Testis (tissue), 3 donors: ENCODE measurements around the gene PLK2. TPM values are rescaled to one million over a fixed set of nuclear protein-coding genes. Genes with fewer than 3 reads are reported as not detected.

Experiments
- DNase-seq: peaks from one replicate; pipeline ENCODE4 v3.0.0-alpha.2; 2019
- H3K27ac ChIP-seq, 2 donors: fragments of 200-600 bp; sonication (generic); one replicate each; pipeline ENCODE4 v1.5.1; 2019
- H3K27me3 ChIP-seq: fragments of 200-600 bp; sonication (generic); one replicate; pipeline ENCODE4 v1.5.1; 2019
- H3K36me3 ChIP-seq: fragments of 200-600 bp; sonication (generic); one replicate; pipeline ENCODE4 v1.5.1; 2017; ENCODE audit warnings: low read depth; ENCODE audit errors: missing control alignments
- H3K4me1 ChIP-seq: fragments of 200-600 bp; sonication (generic); one replicate; pipeline ENCODE4 v1.5.1; 2019
- H3K4me3 ChIP-seq, 2 donors: fragments of 200-600 bp; sonication (generic); one replicate each; pipeline ENCODE4 v1.5.1; 2017 to 2019
- H3K9me3 ChIP-seq: fragments of 200-600 bp; sonication (generic); one replicate; pipeline ENCODE4 v1.5.1; 2017
- POLR2A ChIP-seq: fragments of 450-650 bp; IDR thresholded peaks from one replicate; pipeline ENCODE4 v1.6.1; 2017; ENCODE audit warnings: antibody characterized with exemption, mild to moderate bottlenecking, moderate library complexity
- WGBS, 2 donors: methylation state at CpG; one replicate each; pipeline ENCODE4 v1.1.5; 2018; 5-methylcytosine and 5-hydroxymethylcytosine counted together
- intact Hi-C: fragments of 100-400 bp; cut with DNase I; formaldehyde crosslinking; loops from one replicate; pipeline ENCODE4 v1.15.1; 2023; ENCODE audit warnings: low total_unique reads
- polyA plus RNA-seq: library from polyadenylated mRNA; stranded (reverse); fragments of 350-450 nt; fragmentation: Illumina TruSeq; extraction: RNeasy Lipid Tissue Mini Kit (QIAGEN cat#74804); gene quantifications from one replicate; pipeline ENCODE4 v1.2.3, GENCODE V29; 2014; ENCODE audit warnings: low read depth, low replicate concordance; ENCODE audit not compliant: insufficient read depth
- total RNA-seq, 2 donors: library from RNA; depleted of rRNA; stranded (reverse); fragments of >200 nt; gene quantifications; one replicate each; pipeline ENCODE4 v1.2.3, GENCODE V29; 2016
- TF ChIP-seq, protein P1 (sequence below), 3 experiments: fragments of 450-650 bp in 2 of 3; fragments of 200-600 bp in 1 of 3; sonication (generic) in 1 of 3; IDR thresholded peaks; one replicate each; pipeline ENCODE4 v1.5.1; 2016 to 2019; ENCODE audit warnings: antibody characterized with exemption in 3 of 3, mild to moderate bottlenecking in 2 of 3, moderate library complexity in 1 of 3

PLK2 gene
- total and polyA plus RNA-seq, 3 donors from 2014 or later: 55.3 to 88.4 (median 87.8) TPM

DNA sequence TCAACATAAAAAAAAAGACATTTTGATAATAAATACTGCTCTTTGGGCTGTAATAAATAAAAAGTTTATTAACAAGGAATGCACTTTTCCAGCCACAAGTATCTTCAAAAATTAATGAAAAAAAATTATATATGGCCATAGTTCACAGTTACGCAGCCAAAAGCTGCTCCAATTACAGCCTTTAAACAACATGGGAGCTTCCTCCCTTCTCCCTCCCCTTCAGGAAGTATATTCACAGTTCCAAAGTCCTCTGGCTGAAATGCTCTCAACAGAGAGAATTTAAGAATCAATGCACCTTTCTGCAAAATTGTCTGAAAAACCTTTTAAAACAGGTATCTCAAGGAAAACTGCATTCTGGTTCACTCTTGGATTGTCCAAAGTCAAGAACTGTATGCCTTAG, 5.9 kb downstream of the PLK2 start:
- no peaks in the 10 kb centered on the region for H3K9me3 ChIP-seq
- H3K36me3 ChIP-seq: no peaks in the 10 kb centered on the region
- 88 to 89% methylated on average over 1 of the region's 1 CpG for WGBS, 2 donors
- intact Hi-C loops: no loop called here
- no peak overlapping the region for H3K4me3 ChIP-seq
- DNase-seq: no peak
- TF ChIP-seq POLR2A: no peak
- TF ChIP-seq, protein P1, sequence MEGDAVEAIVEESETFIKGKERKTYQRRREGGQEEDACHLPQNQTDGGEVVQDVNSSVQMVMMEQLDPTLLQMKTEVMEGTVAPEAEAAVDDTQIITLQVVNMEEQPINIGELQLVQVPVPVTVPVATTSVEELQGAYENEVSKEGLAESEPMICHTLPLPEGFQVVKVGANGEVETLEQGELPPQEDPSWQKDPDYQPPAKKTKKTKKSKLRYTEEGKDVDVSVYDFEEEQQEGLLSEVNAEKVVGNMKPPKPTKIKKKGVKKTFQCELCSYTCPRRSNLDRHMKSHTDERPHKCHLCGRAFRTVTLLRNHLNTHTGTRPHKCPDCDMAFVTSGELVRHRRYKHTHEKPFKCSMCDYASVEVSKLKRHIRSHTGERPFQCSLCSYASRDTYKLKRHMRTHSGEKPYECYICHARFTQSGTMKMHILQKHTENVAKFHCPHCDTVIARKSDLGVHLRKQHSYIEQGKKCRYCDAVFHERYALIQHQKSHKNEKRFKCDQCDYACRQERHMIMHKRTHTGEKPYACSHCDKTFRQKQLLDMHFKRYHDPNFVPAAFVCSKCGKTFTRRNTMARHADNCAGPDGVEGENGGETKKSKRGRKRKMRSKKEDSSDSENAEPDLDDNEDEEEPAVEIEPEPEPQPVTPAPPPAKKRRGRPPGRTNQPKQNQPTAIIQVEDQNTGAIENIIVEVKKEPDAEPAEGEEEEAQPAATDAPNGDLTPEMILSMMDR (IDR thresholded peaks at IDR 0.05): no peak
- no peak overlapping the region for H3K27ac ChIP-seq
- no peaks in the 10 kb centered on the region for H3K4me1 ChIP-seq
- H3K27me3 ChIP-seq: no peaks in the 10 kb centered on the region

DNA sequence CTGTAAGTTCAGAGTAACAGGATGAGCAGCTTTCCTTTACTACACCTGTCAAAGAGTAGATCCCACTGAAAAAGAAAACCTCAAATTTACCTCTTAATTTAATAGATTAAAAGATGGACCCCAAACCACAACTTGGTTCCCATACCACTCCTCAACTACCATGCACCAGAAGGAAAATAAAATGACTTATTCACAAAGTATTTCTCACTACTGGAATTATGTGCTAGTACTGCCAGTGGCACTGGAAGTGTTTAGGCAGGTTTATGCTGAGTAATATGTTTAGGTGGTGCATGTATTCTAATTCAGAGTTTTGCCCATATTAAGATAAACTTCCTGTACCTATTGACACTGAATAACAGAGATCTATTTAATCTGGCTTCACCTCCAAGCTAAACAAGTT, 6.6 kb downstream of the PLK2 start:
- Histone ChIP-seq H3K4me3 (no peak overlapping the region), H3K9me3 (no peaks in the 10 kb centered on the region), H3K4me1 (no peaks in the 10 kb centered on the region), H3K27ac (no peak overlapping the region), H3K36me3 (no peaks in the 10 kb centered on the region), H3K27me3 (no peaks in the 10 kb centered on the region)
- TF ChIP-seq, protein P1 (IDR thresholded peaks at IDR 0.05): no peak
- TF ChIP-seq POLR2A: no peak
- no peak for DNase-seq
- intact Hi-C loops: no loop called here

DNA sequence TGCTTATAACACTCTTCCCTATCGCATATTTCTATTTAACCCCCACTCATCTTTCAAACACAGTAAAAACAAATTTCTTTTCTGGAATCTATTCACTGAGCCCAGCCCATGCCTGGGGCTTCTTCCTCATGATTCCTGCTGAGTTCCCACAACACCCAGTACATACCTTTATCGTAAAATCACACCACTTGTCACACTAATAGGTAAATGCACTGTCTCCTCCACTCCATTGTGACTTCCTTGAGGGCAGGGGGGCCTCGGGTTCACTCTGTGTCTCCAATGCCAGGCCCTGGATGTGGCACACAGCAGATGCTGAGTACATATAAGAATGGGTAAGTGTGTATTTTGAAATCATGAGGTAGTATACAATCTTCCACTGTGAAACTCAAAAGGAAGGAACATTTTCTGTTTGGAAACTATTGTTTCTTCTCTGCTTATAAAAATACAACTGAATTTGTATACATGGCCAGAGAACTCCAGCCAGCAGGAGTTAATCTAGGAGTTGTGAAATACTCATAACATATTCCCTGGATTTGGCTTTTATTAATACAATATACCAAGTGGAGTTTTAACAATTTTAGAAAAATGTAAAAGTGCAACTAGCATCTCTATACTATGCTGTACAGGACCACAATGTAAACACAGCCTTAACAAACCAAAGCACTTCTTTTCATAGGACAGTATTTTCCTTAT, 7.2 kb downstream of the PLK2 start:
- WGBS, 2 donors: 94 to 95% methylated on average over 3 of the region's 3 CpGs
- intact Hi-C loops: no loop called here
- DNase-seq: no peak
- Histone ChIP-seq H3K36me3 (no peaks in the 10 kb centered on the region), H3K27me3 (no peaks in the 10 kb centered on the region), H3K9me3 (no peaks in the 10 kb centered on the region), H3K4me1 (no peaks in the 10 kb centered on the region), H3K27ac (no peak overlapping the region), H3K4me3 (no peak overlapping the region)
- TF ChIP-seq, protein P1 (IDR thresholded peaks at IDR 0.05): no peak
- no peak for TF ChIP-seq POLR2A

DNA sequence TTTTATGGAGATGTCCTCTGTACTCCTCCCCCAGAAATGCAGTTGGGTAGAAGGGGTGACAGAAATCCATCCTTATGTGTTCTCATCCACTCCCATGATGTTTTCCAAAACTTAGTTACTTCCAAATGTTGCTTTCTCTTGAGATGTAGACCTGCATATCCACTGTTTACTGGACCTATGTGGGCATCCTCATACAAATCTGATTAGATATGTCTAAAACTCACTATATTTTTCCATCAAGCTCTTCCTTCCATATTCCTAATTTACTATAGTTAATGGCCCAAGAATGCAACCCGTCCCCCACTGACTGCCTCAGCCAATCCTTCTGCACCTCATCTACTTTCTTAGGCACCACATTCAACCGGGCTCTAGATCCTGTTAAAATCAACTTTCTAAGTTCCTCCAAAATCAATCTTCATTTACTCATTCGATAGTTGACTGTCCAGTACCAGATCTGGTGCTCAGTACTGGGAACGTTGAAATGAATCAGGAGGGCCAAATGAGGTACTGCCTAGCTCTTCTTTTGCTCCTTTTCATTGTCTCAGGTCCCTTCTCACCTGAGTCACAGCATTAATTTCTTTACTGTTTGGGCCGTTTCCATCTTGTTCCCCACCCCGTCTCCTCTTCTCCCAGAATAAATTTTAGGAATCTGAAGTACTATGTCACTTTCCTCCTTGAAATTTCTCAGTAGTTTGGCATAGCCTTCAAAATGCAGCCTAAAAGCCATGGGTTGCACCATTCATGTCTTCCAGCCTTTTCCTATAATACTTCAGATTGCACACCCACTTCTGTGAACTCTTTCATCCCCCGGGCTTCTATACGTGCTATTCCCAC, 7.9 kb downstream of the PLK2 start:
- no peaks in the 10 kb centered on the region for H3K36me3 ChIP-seq
- no peak for DNase-seq
- H3K4me1 ChIP-seq: no peaks in the 10 kb centered on the region
- no peak overlapping the region for H3K4me3 ChIP-seq
- no peaks in the 10 kb centered on the region for H3K27me3 ChIP-seq
- TF ChIP-seq, protein P1 (IDR thresholded peaks at IDR 0.05): no peak
- TF ChIP-seq POLR2A: no peak
- intact Hi-C loops: no loop called here
- H3K9me3 ChIP-seq: no peaks in the 10 kb centered on the region
- WGBS, 2 donors: 90 to 94% methylated on average over 8 of the region's 8 CpGs
- no peak overlapping the region for H3K27ac ChIP-seq
